NCI-H2029 treated with DMSO at 0.1 percent for 48 hours (cell line): ENCODE measurements around the gene SLC7A10.
"Not testable (repeated sequence)": the region's sequence is repeated elsewhere in the genome, so short reads cannot be mapped to it uniquely, and the experiment has no call there.

Experiments
- DNase-seq: peaks from one replicate; lab custom pipeline; 2025; lab: John Stamatoyannopoulos, UW

The SLC7A10 gene

GRCh38 chr19:33236696-33237390, 11.2 kb upstream of the SLC7A10 start:
- no peak for DNase-seq

GRCh38 chr19:33235996-33236350, 10.3 kb upstream of the SLC7A10 start:
- no peak for DNase-seq

- peak; percentile 56 for DNase-seq
Observed at GRCh38 chr19:33235269-33235995, 9.8 kb upstream of the SLC7A10 start.

- no peak for DNase-seq
Observed at GRCh38 chr19:33234736-33235135, 9.1 kb upstream of the SLC7A10 start.

- no peak for DNase-seq
Observed at GRCh38 chr19:33234092-33234491, 8.4 kb upstream of the SLC7A10 start.

- no peak for DNase-seq
Observed at GRCh38 chr19:33233056-33233873, 7.6 kb upstream of the SLC7A10 start.

GRCh38 chr19:33232656-33233055, 7.0 kb upstream of the SLC7A10 start:
- DNase-seq: no peak

- DNase-seq: no peak
Observed at GRCh38 chr19:33231511-33231910, 5.9 kb upstream of the SLC7A10 start.

GRCh38 chr19:33229962-33230361, 4.3 kb upstream of the SLC7A10 start:
- no peak for DNase-seq

- no peak for DNase-seq
Observed at GRCh38 chr19:33227870-33228599, 2.4 kb upstream of the SLC7A10 start.

GRCh38 chr19:33227242-33227650, 1.6 kb upstream of the SLC7A10 start:
- DNase-seq: no peak

- peak; percentile 6 for DNase-seq
Observed at GRCh38 chr19:33226550-33227241, 1.0 kb upstream of the SLC7A10 start.

GRCh38 chr19:33224694-33225457, 774 bp downstream of the SLC7A10 start:
- DNase-seq: no peak

- DNase-seq: not testable (repeated sequence)
Observed at GRCh38 chr19:33222255-33222654, 3.4 kb downstream of the SLC7A10 start.

- DNase-seq: no peak
Observed at GRCh38 chr19:33221638-33222037, 4.0 kb downstream of the SLC7A10 start.

GRCh38 chr19:33220735-33221134, 4.9 kb downstream of the SLC7A10 start:
- no peak for DNase-seq

GRCh38 chr19:33220115-33220514, 5.5 kb downstream of the SLC7A10 start:
- no peak for DNase-seq

GRCh38 chr19:33219261-33219815, 6.3 kb downstream of the SLC7A10 start:
- DNase-seq: no peak

GRCh38 chr19:33217881-33218280, 7.8 kb downstream of the SLC7A10 start:
- no peak for DNase-seq

- no peak for DNase-seq
Observed at GRCh38 chr19:33216198-33216830, 9.3 kb downstream of the SLC7A10 start.
